K562 (cell line): Measurements from ENCODE around the gene PRSS22. TPM values are rescaled to one million over a fixed set of nuclear protein-coding genes. Genes with fewer than 3 reads are reported as not detected.

Experiments used
- REST ChIP-seq, 2 experiments: fragments of 450-650 bp; formaldehyde crosslinking in 1 of 2; IDR thresholded peaks; 2 replicates each; pipeline versions ENCODE4 v1.4.0 to v1.6.1; 2014 to 2020; ENCODE audit warnings: mild to moderate bottlenecking in 2 of 2, borderline replicate concordance in 1 of 2, low read depth in 1 of 2
- SIX5 ChIP-seq, 2 experiments: IDR thresholded peaks; 2 replicates each; pipeline ENCODE4 v1.6.1; 2011; ENCODE audit warnings: low read length in 2 of 2, borderline replicate concordance in 1 of 2, low read depth in 1 of 2, mild to moderate bottlenecking in 1 of 2, moderate library complexity in 1 of 2; ENCODE audit not compliant: insufficient read depth in 1 of 2
- SMAD1 ChIP-seq: fragments of 150-350 bp; IDR thresholded peaks from 2 replicates; pipeline ENCODE4 v1.6.1; 2014; ENCODE audit warnings: low read length, low read depth; ENCODE audit not compliant: partially characterized antibody
- XRCC5 ChIP-seq: fragments of 200-400 bp; formaldehyde crosslinking; IDR thresholded peaks from 2 replicates; pipeline ENCODE4 v1.6.1; 2017; ENCODE audit warnings: low read depth, mild to moderate bottlenecking, low read length
- ZBTB40 ChIP-seq, 2 experiments: fragments of 450-650 bp in 1 of 2; sonication (generic) in 1 of 2; formaldehyde crosslinking in 1 of 2; IDR thresholded peaks; 2 replicates each; pipeline versions ENCODE4 v1.7.1 to v1.9.0; 2016 to 2022; ENCODE audit warnings: inconsistent platforms in 1 of 2, mild to moderate bottlenecking in 1 of 2, missing genetic modification reagents in 1 of 2
- polyA plus RNA-seq, 8 experiments: library from polyadenylated mRNA; depleted of rRNA in 4 of 8; stranded (reverse) in 5 of 8; unstranded in 3 of 8; fragments of >200 nt; fragmentation: Nextera tagmentation in 2 of 8; fragmentation: Illumina TruSeq in 1 of 8; extraction: Ambion mirVana in 2 of 8; extraction: Trizol in 1 of 8; gene quantifications; 2 replicates each; pipeline versions ENCODE4 v1.2.1 to v1.2.3, GENCODE V29; 2011 to 2014; ENCODE audit warnings: inconsistent platforms in 1 of 8, missing spikeins in 1 of 8
- total RNA-seq, 7 experiments: library from RNA; depleted of rRNA in 6 of 7; stranded (reverse); fragments of >200 nt in 6 of 7; fragmentation: Illumina TruSeq in 2 of 7; extraction: Trizol in 2 of 7; gene quantifications; 2 replicates each; pipeline versions ENCODE4 v1.2.1 to v1.2.3, GENCODE V29; 2011 to 2021; ENCODE audit warnings: low replicate concordance in 1 of 7
- TF ChIP-seq, protein P1 (sequence below): sonication (generic); formaldehyde crosslinking; IDR thresholded peaks from 2 replicates; pipeline ENCODE4 v1.8.1; 2023; ENCODE audit warnings: mild to moderate bottlenecking, missing genetic modification reagents

PRSS22 gene
- total and polyA plus RNA-seq, 9 of the 15 experiments (the other 6 are each of a cell fraction or from before 2014, with no cell fraction given) = 0.13 to 0.42 TPM; not detected in 7

DNA sequence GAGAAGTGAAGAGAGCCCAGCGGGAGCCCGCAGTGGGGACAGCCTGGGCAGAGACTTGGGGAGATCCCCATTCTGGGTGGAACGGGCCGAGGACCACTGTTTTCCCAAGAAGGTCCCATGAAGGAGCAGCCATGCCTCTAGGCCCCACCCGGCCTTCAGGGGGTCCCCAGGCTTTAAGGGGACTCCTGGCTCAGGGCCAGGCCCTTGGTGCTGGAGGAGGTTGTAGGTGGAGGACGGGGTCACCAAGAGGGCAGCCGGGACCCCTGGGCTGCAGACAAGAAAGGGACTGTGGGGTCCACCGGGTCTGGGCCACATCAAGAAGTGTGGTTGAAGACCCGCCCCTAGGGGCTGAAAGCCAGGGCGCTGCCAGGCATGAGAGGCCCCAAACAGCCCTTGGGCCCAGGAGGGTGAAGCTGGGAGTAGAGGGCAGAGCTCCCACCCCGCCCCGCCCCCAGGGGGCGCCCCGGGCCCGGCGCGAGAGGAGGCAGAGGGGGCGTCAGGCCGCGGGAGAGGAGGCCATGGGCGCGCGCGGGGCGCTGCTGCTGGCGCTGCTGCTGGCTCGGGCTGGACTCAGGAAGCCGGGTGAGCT lies 41.1 kb downstream of the PRSS22 start, which contains the start of gene PRSS21 (continued):
- TF ChIP-seq SIX5 (IDR thresholded peaks at IDR 0.05; ENCODE audit: borderline replicate concordance in 1 of 2, insufficient read depth in 1 of 2, low read depth in 1 of 2, low read length in 2 of 2) (no peak), SMAD1 (no peak), REST (IDR thresholded peaks at IDR 0.05; ENCODE audit: borderline replicate concordance) (peak; percentile 15; the same call in 1 of the 2 replicates), REST (CRISPR knock-in tag; IDR thresholded peaks at IDR 0.05; ENCODE audit: low read depth) (no peak), ZBTB40 (IDR thresholded peaks at IDR 0.05) (0 out of 2 replicates have a peak, but pooled peaks have one; percentile 27), ZBTB40 (CRISPR knock-in tag; IDR thresholded peaks at IDR 0.05) (no peak), XRCC5 (no peak)
- TF ChIP-seq, protein P1, sequence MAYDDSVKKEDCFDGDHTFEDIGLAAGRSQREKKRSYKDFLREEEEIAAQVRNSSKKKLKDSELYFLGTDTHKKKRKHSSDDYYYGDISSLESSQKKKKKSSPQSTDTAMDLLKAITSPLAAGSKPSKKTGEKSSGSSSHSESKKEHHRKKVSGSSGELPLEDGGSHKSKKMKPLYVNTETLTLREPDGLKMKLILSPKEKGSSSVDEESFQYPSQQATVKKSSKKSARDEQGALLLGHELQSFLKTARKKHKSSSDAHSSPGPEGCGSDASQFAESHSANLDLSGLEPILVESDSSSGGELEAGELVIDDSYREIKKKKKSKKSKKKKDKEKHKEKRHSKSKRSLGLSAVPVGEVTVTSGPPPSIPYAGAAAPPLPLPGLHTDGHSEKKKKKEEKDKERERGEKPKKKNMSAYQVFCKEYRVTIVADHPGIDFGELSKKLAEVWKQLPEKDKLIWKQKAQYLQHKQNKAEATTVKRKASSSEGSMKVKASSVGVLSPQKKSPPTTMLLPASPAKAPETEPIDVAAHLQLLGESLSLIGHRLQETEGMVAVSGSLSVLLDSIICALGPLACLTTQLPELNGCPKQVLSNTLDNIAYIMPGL (CRISPR knock-in tag) = peak; percentile 59; the same call in 1 of the 2 replicates
